CD14-positive monocyte (primary cell): ENCODE results near the gene HPSE2. TPM values are rescaled to one million over a fixed set of nuclear protein-coding genes. Genes with fewer than 3 reads are reported as not detected.

Experiments
- DNase-seq, 3 donors: peaks; one replicate each; pipeline ENCODE4 v3.0.0-alpha.2; 2011 to 2022
- H2AFZ ChIP-seq: 2 replicates; pipeline ENCODE4 v1.6.0; 2012; ENCODE audit warnings: mild to moderate bottlenecking, low read depth, low read length, inconsistent platforms; ENCODE audit not compliant: insufficient read depth, poor library complexity, severe bottlenecking
- H3K27ac ChIP-seq, 2 donors: 1 replicate in 1 of 2; 2 replicates in 1 of 2; pipeline ENCODE4 v1.5.1; 2012 to 2013; ENCODE audit warnings: low read length in 2 of 2, control low read depth in 1 of 2, inconsistent platforms in 1 of 2, low read depth in 1 of 2, mild to moderate bottlenecking in 1 of 2
- H3K27me3 ChIP-seq, 2 donors: one replicate each; pipeline versions ENCODE4 v1.6.0 to v1.6.1; 2011 to 2013; ENCODE audit warnings: low read length in 2 of 2; ENCODE audit not compliant: control insufficient read depth in 2 of 2, insufficient read depth in 2 of 2
- H3K36me3 ChIP-seq, 2 donors: replicated peaks in 1 of 2; 1 replicate in 1 of 2; 2 replicates in 1 of 2; pipeline versions ENCODE4 v1.5.1 to v1.6.1; 2012 to 2013; ENCODE audit warnings: low read length in 2 of 2, control low read depth in 1 of 2, inconsistent platforms in 1 of 2, mild to moderate bottlenecking in 1 of 2; ENCODE audit not compliant: insufficient read depth in 2 of 2, control insufficient read depth in 1 of 2
- H3K4me1 ChIP-seq, 2 donors: 1 replicate in 1 of 2; 2 replicates in 1 of 2; pipeline versions ENCODE4 v1.5.1 to v1.6.1; 2012 to 2013; ENCODE audit warnings: low read length in 2 of 2, control low read depth in 1 of 2, inconsistent platforms in 1 of 2, mild to moderate bottlenecking in 1 of 2, moderate library complexity in 1 of 2; ENCODE audit not compliant: insufficient read depth in 2 of 2, control insufficient read depth in 1 of 2
- H3K4me2 ChIP-seq: replicated peaks from 2 replicates; pipeline ENCODE3; 2012; ENCODE audit warnings: low read length, moderate library complexity, mild to moderate bottlenecking; ENCODE audit not compliant: poor library complexity, severe bottlenecking; ENCODE audit errors: extremely low read depth
- H3K4me3 ChIP-seq, 3 experiments: fragments of 200-600 bp in 1 of 3; sonication (generic) in 1 of 3; replicated peaks in 1 of 3; 1 replicate in 2 of 3; 2 replicates in 1 of 3; pipeline ENCODE4 v1.5.1; 2011 to 2013; ENCODE audit warnings: low read length in 3 of 3, mild to moderate bottlenecking in 3 of 3, control low read depth in 2 of 3, low read depth in 2 of 3, inconsistent platforms in 1 of 3, moderate library complexity in 1 of 3
- H3K79me2 ChIP-seq: 2 replicates; pipeline ENCODE4 v1.6.0; 2012; ENCODE audit warnings: mild to moderate bottlenecking, control low read depth, inconsistent platforms, low read length, moderate library complexity; ENCODE audit not compliant: insufficient read depth
- H3K9ac ChIP-seq: 2 replicates; pipeline ENCODE4 v1.6.0; 2017; ENCODE audit warnings: low read length, mild to moderate bottlenecking; ENCODE audit not compliant: insufficient read depth, poor library complexity, severe bottlenecking
- H3K9me3 ChIP-seq, 2 donors: replicated peaks in 1 of 2; 1 replicate in 1 of 2; 2 replicates in 1 of 2; pipeline versions ENCODE4 v1.5.1 to v1.6.1; 2012 to 2013; ENCODE audit warnings: low read length in 2 of 2, control low read depth in 1 of 2; ENCODE audit not compliant: control insufficient read depth in 1 of 2, insufficient read depth in 1 of 2
- H4K20me1 ChIP-seq: 2 replicates; pipeline ENCODE4 v1.6.0; 2012; ENCODE audit warnings: mild to moderate bottlenecking, low read length, control low read depth, moderate library complexity; ENCODE audit not compliant: insufficient read depth
- H3K27ac Mint-ChIP-seq, 7 donors: one replicate each; pipeline ENCODE4 v1.8.0; 2020; ENCODE audit warnings: mild to moderate bottlenecking in 7 of 7, mixed read lengths in 7 of 7, moderate library complexity in 6 of 7, inconsistent platforms in 2 of 7
- H3K27me3 Mint-ChIP-seq, 3 donors: one replicate each; pipeline ENCODE4 v1.8.0; 2021 to 2022; ENCODE audit warnings: low read depth in 3 of 3, mild to moderate bottlenecking in 3 of 3, mixed read lengths in 3 of 3, moderate library complexity in 3 of 3, inconsistent platforms in 1 of 3
- H3K36me3 Mint-ChIP-seq, 2 donors: one replicate each; pipeline ENCODE4 v1.8.0; 2020; ENCODE audit warnings: mixed read lengths in 2 of 2, inconsistent platforms in 1 of 2, mild to moderate bottlenecking in 1 of 2
- H3K4me1 Mint-ChIP-seq: one replicate; pipeline ENCODE4 v1.8.0; 2020; ENCODE audit warnings: mild to moderate bottlenecking, mixed read lengths
- H3K4me3 Mint-ChIP-seq, 2 donors: one replicate each; pipeline ENCODE4 v1.8.0; 2020; ENCODE audit warnings: mild to moderate bottlenecking in 2 of 2, mixed read lengths in 2 of 2, moderate library complexity in 1 of 2
- H3K9me3 Mint-ChIP-seq, 7 donors: one replicate each; pipeline ENCODE4 v1.8.0; 2020 to 2022; ENCODE audit warnings: mixed read lengths in 7 of 7, mild to moderate bottlenecking in 6 of 7, moderate library complexity in 6 of 7, inconsistent platforms in 2 of 7
- WGBS: methylation state at CpG from one replicate; pipeline ENCODE4 v1.1.5; 2013; ENCODE audit warnings: missing lambda C conversion rate; ENCODE audit not compliant: insufficient coverage; 5-methylcytosine and 5-hydroxymethylcytosine counted together
- intact Hi-C, 2 donors: fragments of 100-400 bp; cut with micrococcal nuclease; formaldehyde crosslinking; loops; one replicate each; pipeline versions ENCODE4 v1.15.0 to v1.15.1; 2023
- polyA plus RNA-seq, 3 donors: library from polyadenylated mRNA; depleted of rRNA in 1 of 3; unstranded in 2 of 3; stranded (reverse) in 1 of 3; fragments of 300-500 nt in 2 of 3; fragments of >200 nt in 1 of 3; fragmentation: Illumina TruSeq in 2 of 3; gene quantifications; 1 replicate in 2 of 3; 2 replicates in 1 of 3; pipeline ENCODE4 v1.2.3, GENCODE V29; 2012 to 2021
- TF ChIP-seq, protein P1 (sequence below): fragments of 200-600 bp; IDR thresholded peaks from one replicate; pipeline ENCODE4 v1.8.0; 2022; ENCODE audit warnings: antibody characterized with exemption, mild to moderate bottlenecking

The HPSE2 gene
- polyA plus RNA-seq, 3 donors, result not detected

DNA sequence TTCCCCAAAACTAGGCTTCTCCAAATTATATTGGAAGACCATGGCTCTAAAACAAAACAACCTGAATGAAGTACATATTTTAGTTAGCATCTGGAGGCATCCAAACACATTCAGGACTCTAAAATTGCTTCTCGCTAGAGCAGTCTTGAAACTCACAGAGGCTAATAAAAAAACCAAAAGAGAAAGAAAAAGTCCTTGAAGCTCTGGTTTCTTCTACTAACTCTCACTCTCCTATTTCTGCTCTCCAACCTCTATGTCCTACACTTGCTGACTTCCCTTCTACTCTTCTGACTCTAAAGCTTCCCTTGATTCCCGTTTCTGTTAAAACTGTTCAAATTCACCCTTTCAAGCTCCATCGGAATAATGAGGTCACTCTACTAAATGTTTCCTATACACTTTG is 418.3 kb downstream of the HPSE2 start:
- H3K9me3 ChIP-seq, result no peaks in the 10 kb centered on the region
- intact Hi-C loops, result no loop called here
- H3K36me3 Mint-ChIP-seq, result no peaks in the 10 kb centered on the region
- peaks cover 0 to 2% (median 0%) of the 10 kb centered on the region in 7 donors for H3K9me3 Mint-ChIP-seq
- no peaks in the 10 kb centered on the region for H3K36me3 ChIP-seq
- H3K79me2 ChIP-seq, result no peaks in the 10 kb centered on the region
- H3K9ac ChIP-seq, result no peak overlapping the region
- no peak overlapping the region for H3K4me3 ChIP-seq
- H3K27me3 ChIP-seq, result no peaks in the 10 kb centered on the region
- no peak overlapping the region for H3K4me2 ChIP-seq
- no peak overlapping the region for H3K27ac ChIP-seq
- H4K20me1 ChIP-seq, result no peaks in the 10 kb centered on the region
- no peaks in the 10 kb centered on the region for H3K4me1 Mint-ChIP-seq
- peaks cover 0 to 4% (median 0%) of the 10 kb centered on the region in 3 donors for H3K27me3 Mint-ChIP-seq
- no peaks in the 10 kb centered on the region for H3K4me1 ChIP-seq
- TF ChIP-seq, protein P1, sequence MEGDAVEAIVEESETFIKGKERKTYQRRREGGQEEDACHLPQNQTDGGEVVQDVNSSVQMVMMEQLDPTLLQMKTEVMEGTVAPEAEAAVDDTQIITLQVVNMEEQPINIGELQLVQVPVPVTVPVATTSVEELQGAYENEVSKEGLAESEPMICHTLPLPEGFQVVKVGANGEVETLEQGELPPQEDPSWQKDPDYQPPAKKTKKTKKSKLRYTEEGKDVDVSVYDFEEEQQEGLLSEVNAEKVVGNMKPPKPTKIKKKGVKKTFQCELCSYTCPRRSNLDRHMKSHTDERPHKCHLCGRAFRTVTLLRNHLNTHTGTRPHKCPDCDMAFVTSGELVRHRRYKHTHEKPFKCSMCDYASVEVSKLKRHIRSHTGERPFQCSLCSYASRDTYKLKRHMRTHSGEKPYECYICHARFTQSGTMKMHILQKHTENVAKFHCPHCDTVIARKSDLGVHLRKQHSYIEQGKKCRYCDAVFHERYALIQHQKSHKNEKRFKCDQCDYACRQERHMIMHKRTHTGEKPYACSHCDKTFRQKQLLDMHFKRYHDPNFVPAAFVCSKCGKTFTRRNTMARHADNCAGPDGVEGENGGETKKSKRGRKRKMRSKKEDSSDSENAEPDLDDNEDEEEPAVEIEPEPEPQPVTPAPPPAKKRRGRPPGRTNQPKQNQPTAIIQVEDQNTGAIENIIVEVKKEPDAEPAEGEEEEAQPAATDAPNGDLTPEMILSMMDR, result no peak
- no peak overlapping the region for H3K4me3 Mint-ChIP-seq
- WGBS, result 100% methylated on average over 1 of the region's 3 CpGs
- no peak overlapping the region for H3K27ac Mint-ChIP-seq
- DNase-seq, result no peak
- no peak overlapping the region for H2AFZ ChIP-seq

DNA sequence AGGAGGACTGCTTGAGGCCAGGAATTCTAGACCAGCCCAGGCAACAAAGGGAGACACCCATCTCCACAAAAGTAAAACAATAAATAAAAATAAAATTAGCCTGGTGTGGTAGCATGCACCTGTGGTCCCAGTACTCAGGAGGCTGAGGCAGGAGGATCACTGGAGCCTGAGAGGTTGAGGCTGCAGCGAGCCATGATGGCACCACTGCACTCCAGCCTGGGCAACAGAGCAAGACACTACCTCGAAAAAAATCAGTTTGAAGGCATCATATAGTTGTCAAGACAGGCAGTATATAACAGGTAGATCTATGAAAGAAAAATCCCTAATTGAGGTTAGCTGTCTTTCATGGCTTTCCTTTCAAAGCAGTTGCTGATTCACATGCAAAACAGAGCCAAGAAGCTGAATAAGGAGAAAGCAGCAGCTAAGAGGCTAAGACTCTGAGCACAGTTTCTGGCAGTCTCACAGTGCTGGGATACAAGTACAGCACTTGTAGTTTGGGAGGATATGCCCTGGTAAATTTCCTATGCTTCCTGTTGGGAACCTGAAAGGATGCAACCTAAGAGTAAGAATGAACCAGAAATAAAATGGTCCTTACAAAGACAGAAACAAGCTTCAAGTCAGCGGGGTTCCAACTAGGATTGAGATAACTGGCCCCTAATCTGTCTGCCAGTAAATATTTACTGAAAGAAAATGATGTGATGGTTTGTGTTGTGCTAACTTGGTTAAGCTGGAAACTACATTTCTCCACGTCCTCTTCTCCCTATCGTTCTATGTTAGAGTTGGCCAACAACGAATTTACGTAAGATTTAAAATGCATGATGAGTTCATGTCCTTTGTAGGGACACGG is 420.4 kb downstream of the HPSE2 start:
- H2AFZ ChIP-seq, result no peak overlapping the region
- TF ChIP-seq, protein P1, result no peak
- Mint-ChIP-seq H3K27ac (no peak overlapping the region), H3K4me1 (no peaks in the 10 kb centered on the region), H3K36me3 (no peaks in the 10 kb centered on the region), H3K27me3 (peaks cover 0 to 2% (median 1%) of the 10 kb centered on the region in 3 donors), H3K4me3 (no peak overlapping the region), H3K9me3 (peaks cover 0 to 2% (median 0%) of the 10 kb centered on the region in 7 donors)
- no peaks in the 10 kb centered on the region for H3K9me3 ChIP-seq
- H3K4me1 ChIP-seq, result no peaks in the 10 kb centered on the region
- no peaks in the 10 kb centered on the region for H3K79me2 ChIP-seq
- intact Hi-C loops, result no loop called here
- no peaks in the 10 kb centered on the region for H4K20me1 ChIP-seq
- no peaks in the 10 kb centered on the region for H3K36me3 ChIP-seq
- no peak for DNase-seq
- H3K27me3 ChIP-seq, result no peaks in the 10 kb centered on the region
- H3K4me2 ChIP-seq, result no peak overlapping the region
- no peak overlapping the region for H3K4me3 ChIP-seq
- WGBS, result 95% methylated on average over 3 of the region's 8 CpGs
- no peak overlapping the region for H3K9ac ChIP-seq
- no peak overlapping the region for H3K27ac ChIP-seq
